Measurements from ENCODE around the gene EPAS1.

DNA sequence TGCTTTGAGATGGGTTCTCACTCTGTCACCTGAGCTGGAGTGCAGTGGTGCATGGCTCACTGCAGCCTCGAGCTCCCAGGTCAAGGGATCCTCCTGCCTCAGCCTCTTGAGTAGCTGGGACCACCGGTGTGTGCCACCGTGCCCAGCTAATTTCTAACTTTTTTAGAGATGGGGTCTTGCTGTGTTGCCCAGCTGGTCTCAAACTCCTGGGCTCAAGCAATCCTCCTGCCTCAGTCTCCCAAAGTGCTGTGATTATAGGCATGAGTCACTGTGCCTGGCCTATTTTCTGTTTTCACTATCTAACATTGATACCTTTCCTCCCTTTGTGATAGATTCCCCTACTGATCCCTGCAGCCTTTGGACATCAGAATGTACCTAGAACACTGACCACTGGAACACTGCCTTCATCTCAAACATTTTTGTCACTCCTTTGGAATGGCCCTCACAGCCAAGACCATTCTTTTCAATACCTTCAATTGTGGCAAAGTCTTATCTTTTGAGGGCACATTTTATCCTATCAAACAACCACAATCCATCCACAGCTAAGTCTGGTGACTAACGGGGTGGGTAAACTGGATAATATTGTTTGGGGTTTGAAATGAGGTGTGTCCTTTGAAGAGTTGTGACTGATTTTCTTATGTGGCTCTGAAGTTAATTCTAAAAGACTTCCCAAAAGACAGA, 43.7 kb downstream of the EPAS1 start:
- TF ChIP-seq, protein P1, sequence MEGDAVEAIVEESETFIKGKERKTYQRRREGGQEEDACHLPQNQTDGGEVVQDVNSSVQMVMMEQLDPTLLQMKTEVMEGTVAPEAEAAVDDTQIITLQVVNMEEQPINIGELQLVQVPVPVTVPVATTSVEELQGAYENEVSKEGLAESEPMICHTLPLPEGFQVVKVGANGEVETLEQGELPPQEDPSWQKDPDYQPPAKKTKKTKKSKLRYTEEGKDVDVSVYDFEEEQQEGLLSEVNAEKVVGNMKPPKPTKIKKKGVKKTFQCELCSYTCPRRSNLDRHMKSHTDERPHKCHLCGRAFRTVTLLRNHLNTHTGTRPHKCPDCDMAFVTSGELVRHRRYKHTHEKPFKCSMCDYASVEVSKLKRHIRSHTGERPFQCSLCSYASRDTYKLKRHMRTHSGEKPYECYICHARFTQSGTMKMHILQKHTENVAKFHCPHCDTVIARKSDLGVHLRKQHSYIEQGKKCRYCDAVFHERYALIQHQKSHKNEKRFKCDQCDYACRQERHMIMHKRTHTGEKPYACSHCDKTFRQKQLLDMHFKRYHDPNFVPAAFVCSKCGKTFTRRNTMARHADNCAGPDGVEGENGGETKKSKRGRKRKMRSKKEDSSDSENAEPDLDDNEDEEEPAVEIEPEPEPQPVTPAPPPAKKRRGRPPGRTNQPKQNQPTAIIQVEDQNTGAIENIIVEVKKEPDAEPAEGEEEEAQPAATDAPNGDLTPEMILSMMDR (IDR thresholded peaks at IDR 0.05; ENCODE audit: low read length): no peak
- TF ChIP-seq EZH2 (optimal IDR thresholded peaks at IDR 0.05; ENCODE audit: low read depth, low read length): no peak

Data from MM.1S (cell line).